ENCODE results near the gene P2RX3. TPM values are rescaled to one million over a fixed set of nuclear protein-coding genes. Genes with fewer than 3 reads are reported as not detected.

The P2RX3 gene
- total RNA-seq, 1 donor from 2014 or later = not detected

DNA sequence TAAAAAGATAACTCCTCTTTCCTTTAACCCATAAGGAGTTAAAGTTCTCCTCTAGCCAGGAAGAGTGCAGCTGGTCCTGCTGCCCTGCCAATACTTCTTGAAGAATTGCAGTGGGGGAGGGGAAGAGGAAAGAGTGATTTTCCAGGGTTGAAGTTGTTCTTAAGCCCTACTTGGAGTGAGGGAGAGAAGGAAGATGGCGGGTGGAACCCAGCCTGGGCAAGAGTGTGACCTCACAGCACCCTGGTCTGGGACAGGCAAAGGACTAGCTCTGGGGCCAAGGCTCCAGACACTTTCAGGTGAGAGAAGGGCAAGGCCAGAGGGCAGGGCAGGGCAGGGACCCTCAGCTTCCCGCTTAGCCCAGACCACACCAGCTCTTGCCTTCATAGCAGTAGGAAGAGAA is 20.0 kb upstream of the P2RX3 start:
- Histone ChIP-seq H3K9me3 (ENCODE audit: insufficient read depth, low read depth, low read length) (no peaks in the 10 kb centered on the region), H3K27me3 (ENCODE audit: insufficient read depth, low read length) (no peaks in the 10 kb centered on the region), H3K4me3 (ENCODE audit: insufficient read depth, low read depth, low read length) (no peak overlapping the region), H3K9ac (ENCODE audit: low read length) (no peak overlapping the region), H3K4me1 (ENCODE audit: insufficient read depth, low read length) (peaks cover 44% of the 10 kb centered on the region), H3K4me2 (ENCODE audit: low read length) (no peak overlapping the region), H3K79me2 (ENCODE audit: insufficient read depth, low read length) (peaks cover 69% of the 10 kb centered on the region), H2AFZ (ENCODE audit: low read depth, low read length) (no peak overlapping the region), H4K20me1 (ENCODE audit: insufficient read depth, low read length) (peaks cover 79% of the 10 kb centered on the region), H3K36me3 (ENCODE audit: insufficient read depth, low read length) (peaks cover 21% of the 10 kb centered on the region), H3K27ac (ENCODE audit: low read depth, low read length) (no peak overlapping the region)
- Mint-ChIP-seq H3K4me3 (ENCODE audit: unreplicated experiment) (no peak overlapping the region), H3K27me3 (ENCODE audit: low read depth, unreplicated experiment) (no peaks in the 10 kb centered on the region), H3K27ac (ENCODE audit: unreplicated experiment) (no peak overlapping the region), H3K4me1 (ENCODE audit: low read depth, unreplicated experiment) (peaks cover 29% of the 10 kb centered on the region), H3K36me3 (ENCODE audit: low read depth, unreplicated experiment) (peaks cover 23% of the 10 kb centered on the region), H3K9me3 (ENCODE audit: unreplicated experiment) (no peaks in the 10 kb centered on the region)
- DNase-seq (ENCODE audit: low read depth) (no peak), FAIRE-seq (no peak)
- no peak for TF ChIP-seq EZH2 (IDR thresholded peaks at IDR 0.05; ENCODE audit: insufficient read depth, low read length)
- TF ChIP-seq, protein P1, sequence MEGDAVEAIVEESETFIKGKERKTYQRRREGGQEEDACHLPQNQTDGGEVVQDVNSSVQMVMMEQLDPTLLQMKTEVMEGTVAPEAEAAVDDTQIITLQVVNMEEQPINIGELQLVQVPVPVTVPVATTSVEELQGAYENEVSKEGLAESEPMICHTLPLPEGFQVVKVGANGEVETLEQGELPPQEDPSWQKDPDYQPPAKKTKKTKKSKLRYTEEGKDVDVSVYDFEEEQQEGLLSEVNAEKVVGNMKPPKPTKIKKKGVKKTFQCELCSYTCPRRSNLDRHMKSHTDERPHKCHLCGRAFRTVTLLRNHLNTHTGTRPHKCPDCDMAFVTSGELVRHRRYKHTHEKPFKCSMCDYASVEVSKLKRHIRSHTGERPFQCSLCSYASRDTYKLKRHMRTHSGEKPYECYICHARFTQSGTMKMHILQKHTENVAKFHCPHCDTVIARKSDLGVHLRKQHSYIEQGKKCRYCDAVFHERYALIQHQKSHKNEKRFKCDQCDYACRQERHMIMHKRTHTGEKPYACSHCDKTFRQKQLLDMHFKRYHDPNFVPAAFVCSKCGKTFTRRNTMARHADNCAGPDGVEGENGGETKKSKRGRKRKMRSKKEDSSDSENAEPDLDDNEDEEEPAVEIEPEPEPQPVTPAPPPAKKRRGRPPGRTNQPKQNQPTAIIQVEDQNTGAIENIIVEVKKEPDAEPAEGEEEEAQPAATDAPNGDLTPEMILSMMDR (IDR thresholded peaks at IDR 0.05; ENCODE audit: insufficient read depth, low read depth, low read length) = no peak

DNA sequence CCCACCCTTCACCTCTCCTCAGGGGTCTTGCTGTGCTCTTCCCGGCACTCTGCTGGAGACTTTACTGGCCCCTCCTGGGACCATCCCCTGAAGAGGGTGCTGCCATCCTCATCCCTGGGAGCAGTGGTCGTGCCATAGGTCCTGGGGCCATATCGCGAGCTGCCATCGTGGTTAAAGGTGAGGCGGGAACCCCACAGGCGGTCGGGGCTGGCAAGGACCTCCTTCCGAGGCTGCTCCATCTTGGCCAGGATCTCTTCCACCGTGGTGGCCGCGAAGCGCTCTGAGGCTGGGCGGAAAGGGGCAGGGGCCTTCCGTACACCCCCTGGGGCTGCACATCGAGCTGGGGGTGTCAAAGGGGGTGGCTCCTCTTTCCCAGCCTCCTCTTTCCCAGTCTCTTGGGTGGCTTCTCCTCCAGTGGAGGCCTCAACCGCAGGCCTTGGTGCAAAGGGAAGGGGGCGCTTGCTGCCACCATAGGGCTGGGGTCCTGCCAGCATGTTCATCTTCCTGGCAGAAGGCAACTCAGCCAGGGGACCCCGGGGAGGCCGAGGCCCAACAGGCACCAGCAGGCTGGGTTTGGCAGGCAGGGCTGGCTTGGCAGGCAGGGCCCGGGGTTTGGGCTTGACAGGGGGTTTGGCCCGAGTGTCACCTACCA is 18.0 kb upstream of the P2RX3 start:
- Histone ChIP-seq H3K4me3 (ENCODE audit: insufficient read depth, low read depth, low read length) (no peak overlapping the region), H3K9me3 (ENCODE audit: insufficient read depth, low read depth, low read length) (no peaks in the 10 kb centered on the region), H3K4me2 (ENCODE audit: low read length) (no peak overlapping the region), H3K9ac (ENCODE audit: low read length) (no peak overlapping the region), H4K20me1 (ENCODE audit: insufficient read depth, low read length) (peaks cover 72% of the 10 kb centered on the region), H3K79me2 (ENCODE audit: insufficient read depth, low read length) (peaks cover 71% of the 10 kb centered on the region), H3K27me3 (ENCODE audit: insufficient read depth, low read length) (no peaks in the 10 kb centered on the region), H3K27ac (ENCODE audit: low read depth, low read length) (no peak overlapping the region), H3K36me3 (ENCODE audit: insufficient read depth, low read length) (peaks cover 21% of the 10 kb centered on the region), H2AFZ (ENCODE audit: low read depth, low read length) (no peak overlapping the region), H3K4me1 (ENCODE audit: insufficient read depth, low read length) (peaks cover 51% of the 10 kb centered on the region)
- DNase-seq (ENCODE audit: low read depth) = no peak
- Mint-ChIP-seq H3K4me3 (ENCODE audit: unreplicated experiment) (no peak overlapping the region), H3K27ac (ENCODE audit: unreplicated experiment) (no peak overlapping the region), H3K27me3 (ENCODE audit: low read depth, unreplicated experiment) (no peaks in the 10 kb centered on the region), H3K36me3 (ENCODE audit: low read depth, unreplicated experiment) (peaks cover 18% of the 10 kb centered on the region), H3K4me1 (ENCODE audit: low read depth, unreplicated experiment) (peaks cover 36% of the 10 kb centered on the region), H3K9me3 (ENCODE audit: unreplicated experiment) (no peaks in the 10 kb centered on the region)
- TF ChIP-seq EZH2 (IDR thresholded peaks at IDR 0.05; ENCODE audit: insufficient read depth, low read length) = no peak
- TF ChIP-seq, protein P1 (IDR thresholded peaks at IDR 0.05; ENCODE audit: insufficient read depth, low read depth, low read length) = no peak
- no peak for FAIRE-seq

DNA sequence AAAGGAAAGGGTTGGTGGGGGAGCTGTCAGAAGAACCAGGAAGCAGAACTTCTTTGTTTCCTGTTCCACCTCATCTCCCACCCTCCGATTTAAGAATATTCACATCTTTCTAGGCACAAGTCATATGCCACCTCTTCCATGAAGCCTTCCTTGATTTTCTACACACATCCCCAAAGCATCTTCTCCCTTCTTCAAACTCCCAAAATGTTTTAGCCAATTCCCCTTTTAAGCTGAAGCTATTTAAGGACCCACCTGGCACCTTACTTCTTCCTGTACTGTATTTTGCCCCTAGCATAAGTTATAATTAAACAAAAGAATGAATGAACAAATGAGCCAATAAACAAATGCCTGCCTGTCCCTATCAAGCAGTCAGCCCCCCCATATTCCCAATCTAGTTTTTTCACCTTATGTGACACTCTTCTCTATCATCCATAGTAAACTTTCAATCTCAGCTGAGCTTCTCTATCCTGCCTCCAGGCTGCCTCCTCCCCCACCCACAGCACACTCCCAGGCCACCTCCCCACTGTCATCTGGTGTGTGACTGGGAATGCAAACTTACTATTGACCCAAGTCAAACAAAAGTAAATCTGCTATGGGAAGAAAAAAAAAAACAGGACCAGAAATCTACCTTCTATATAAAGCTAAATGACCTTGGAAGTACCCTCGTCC is 17.3 kb upstream of the P2RX3 start:
- peaks cover 18% of the 10 kb centered on the region for H3K36me3 Mint-ChIP-seq (ENCODE audit: low read depth, unreplicated experiment)
- Histone ChIP-seq H3K36me3 (ENCODE audit: insufficient read depth, low read length) (peaks cover 22% of the 10 kb centered on the region), H3K4me2 (ENCODE audit: low read length) (peak overlapping the region; percentile 99), H3K27ac (ENCODE audit: low read depth, low read length) (no peak overlapping the region), H3K9ac (ENCODE audit: low read length) (peak overlapping the region; percentile 94), H3K27me3 (ENCODE audit: insufficient read depth, low read length) (no peaks in the 10 kb centered on the region), H3K4me3 (ENCODE audit: insufficient read depth, low read depth, low read length) (peak overlapping the region; percentile 53), H3K79me2 (ENCODE audit: insufficient read depth, low read length) (peaks cover 68% of the 10 kb centered on the region), H3K4me1 (ENCODE audit: insufficient read depth, low read length) (peaks cover 49% of the 10 kb centered on the region), H2AFZ (ENCODE audit: low read depth, low read length) (no peak overlapping the region), H3K9me3 (ENCODE audit: insufficient read depth, low read depth, low read length) (no peaks in the 10 kb centered on the region), H4K20me1 (ENCODE audit: insufficient read depth, low read length) (peaks cover 65% of the 10 kb centered on the region)
- H3K27me3 Mint-ChIP-seq (ENCODE audit: low read depth, unreplicated experiment) = no peaks in the 10 kb centered on the region
- H3K27ac Mint-ChIP-seq (ENCODE audit: unreplicated experiment) = peak overlapping the region; percentile 29
- FAIRE-seq (no peak), DNase-seq (ENCODE audit: low read depth) (no peak)
- TF ChIP-seq EZH2 (IDR thresholded peaks at IDR 0.05; ENCODE audit: insufficient read depth, low read length) = no peak
- TF ChIP-seq, protein P1 (IDR thresholded peaks at IDR 0.05; ENCODE audit: insufficient read depth, low read depth, low read length) = no peak
- peak overlapping the region; percentile 69 for H3K4me3 Mint-ChIP-seq (ENCODE audit: unreplicated experiment)
- peaks cover 42% of the 10 kb centered on the region for H3K4me1 Mint-ChIP-seq (ENCODE audit: low read depth, unreplicated experiment)
- no peaks in the 10 kb centered on the region for H3K9me3 Mint-ChIP-seq (ENCODE audit: unreplicated experiment)

Measured in astrocyte (in vitro differentiated cells and primary cell).